NOMO-1 treated with dmso at 0.1 percent for 144 hours (cell line): ENCODE measurements around the gene RAP1A.
A peak's percentile ranks its signal among the peaks of the same experiment; 100 is the strongest.
"Not testable (repeated sequence)": the region's sequence is repeated elsewhere in the genome, so short reads cannot be mapped to it uniquely, and the experiment has no call there.

Source experiments
- DNase-seq: peaks from one replicate; lab custom pipeline; 2025; ENCODE audit not compliant: unreplicated experiment; lab: John Stamatoyannopoulos, UW

RAP1A gene

DNA sequence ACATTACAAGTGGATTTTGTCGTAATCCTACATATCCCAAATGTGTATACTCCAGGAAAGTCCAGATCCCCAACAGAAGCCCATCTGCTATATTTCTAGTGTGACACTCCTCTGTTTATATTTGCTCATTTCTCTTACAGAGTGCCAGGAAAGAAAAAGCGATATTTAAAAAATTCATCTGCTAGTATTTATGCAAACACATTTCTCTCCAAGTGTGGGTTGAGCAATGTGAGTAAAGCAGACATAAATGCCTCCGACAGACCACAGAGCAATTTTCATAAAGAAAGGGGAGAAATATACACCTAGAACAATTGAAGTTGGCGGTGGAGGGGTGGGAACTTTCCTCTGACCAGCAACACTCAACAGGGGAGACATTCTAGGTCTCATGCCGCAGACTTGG is 22.2 kb upstream of the RAP1A start:
- DNase-seq = no peak

GRCh38 chr1:111598544-111598943 is 21.0 kb upstream of the RAP1A start:
- DNase-seq = no peak

- no peak for DNase-seq
Observed at GRCh38 chr1:111599781-111600693, 19.6 kb upstream of the RAP1A start.

- no peak for DNase-seq
Observed at GRCh38 chr1:111600886-111601386, 18.7 kb upstream of the RAP1A start.

DNA sequence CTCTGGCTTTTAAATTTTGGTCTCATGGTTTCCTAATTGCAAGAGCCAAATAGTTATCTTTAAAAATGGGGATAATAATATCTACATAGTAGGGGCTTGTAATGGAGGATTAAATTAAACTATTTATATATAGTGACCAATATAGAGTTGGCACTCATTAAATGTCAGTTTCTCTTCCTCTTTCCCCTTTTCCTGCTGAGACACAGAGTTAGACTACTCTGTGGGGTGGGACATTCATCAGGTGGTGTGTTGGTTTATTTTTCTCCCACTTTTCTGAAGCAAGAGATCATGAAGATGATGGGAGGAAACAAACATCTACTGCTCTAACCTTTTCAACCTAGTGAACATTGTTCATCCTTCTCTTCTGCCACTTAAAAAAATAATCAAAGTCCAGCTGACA is 17.3 kb upstream of the RAP1A start:
- no peak for DNase-seq

DNA sequence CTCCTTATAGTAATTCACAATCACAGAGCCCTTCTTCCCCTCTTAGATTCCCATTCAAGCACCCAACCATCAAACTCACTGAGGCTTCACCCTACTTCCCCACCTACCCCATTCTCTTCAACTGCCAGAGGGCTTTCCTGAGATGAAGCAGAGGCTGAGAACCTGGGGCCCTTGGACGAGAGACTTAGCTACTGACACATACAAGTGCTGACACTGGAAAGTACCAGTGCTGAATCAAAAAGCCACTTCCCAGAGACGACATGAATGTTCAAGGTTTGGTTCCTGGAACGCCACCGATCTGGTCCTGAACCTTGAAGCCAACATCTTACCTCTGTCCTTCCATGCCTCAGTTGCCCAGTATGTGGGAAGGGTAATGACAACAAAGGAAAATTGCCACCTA is 16.6 kb upstream of the RAP1A start:
- no peak for DNase-seq

GRCh38 chr1:111603979-111604378 is 15.6 kb upstream of the RAP1A start:
- no peak for DNase-seq

DNA sequence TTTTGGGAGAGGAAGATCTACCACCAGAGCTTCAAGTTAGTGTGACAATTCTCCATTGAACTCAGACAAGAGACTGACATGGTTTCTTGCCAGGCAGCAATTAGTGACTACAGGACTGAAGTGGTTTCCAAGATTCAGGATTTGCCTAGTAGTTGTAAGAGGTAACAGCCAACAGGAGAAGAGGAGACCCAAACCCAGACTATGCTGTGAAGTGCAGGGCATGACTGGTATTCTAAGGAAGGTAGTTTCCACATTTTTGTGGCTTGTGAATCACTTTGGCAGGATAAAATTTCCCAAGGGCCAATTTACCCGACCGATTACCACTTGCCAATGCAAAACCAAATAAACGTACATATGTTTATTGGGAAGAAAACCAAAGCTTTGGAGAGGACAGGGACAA is 14.7 kb upstream of the RAP1A start:
- no peak for DNase-seq

DNA sequence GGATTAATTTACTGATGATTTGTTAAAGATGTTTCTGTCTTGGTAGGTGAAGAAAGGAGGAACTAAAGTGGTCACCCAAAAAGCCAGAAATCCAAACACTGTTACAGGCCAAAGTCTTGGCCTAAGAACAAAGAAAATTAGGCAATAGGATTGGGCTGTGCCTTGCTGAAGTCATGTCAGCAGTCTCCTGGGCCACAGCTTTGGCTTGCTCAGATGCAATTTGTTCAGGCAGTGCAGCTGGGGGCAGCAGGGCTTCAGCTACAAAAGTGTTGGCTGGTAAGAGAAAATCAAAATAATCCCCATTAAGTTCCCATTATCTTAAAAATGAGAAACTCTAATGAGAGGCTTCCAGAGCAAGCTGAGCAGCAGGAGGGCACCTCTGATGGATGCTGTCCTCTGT is 14.0 kb upstream of the RAP1A start:
- DNase-seq = peak; percentile 19

DNA sequence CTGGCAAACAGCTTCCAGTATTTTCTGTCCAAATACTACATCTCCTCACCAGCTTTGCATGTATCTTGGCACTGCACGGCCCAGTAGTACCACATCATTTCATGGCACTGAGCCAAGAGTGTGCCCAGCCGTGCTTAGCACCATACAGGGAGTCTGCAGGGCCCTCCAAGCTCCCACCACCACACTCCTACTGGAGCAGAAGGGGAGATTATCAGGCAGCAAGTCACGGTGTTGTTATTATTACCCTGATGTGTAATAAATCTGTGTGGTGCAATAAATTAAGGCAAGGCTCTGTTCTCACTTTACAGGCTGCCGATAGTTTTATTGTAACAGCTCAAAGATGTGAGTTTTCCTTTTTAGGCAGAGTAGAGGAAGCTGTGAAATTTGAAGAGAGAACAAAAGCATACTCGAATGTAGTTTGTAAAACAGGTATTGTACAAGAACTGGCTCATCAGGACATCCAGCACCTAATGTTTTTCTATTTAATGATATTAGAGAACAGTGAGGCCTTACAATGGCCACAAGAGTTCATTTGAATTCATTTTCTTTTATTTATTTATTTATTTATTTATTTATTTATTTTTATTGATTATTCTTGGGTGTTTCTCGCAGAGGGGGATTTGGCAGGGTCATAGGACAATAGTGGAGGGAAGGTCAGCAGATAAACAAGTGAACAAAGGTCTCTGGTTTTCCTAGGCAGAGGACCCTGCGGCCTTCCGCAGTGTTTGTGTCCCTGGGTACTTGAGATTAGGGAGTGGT is 13.0 kb upstream of the RAP1A start:
- not testable (repeated sequence) for DNase-seq

DNA sequence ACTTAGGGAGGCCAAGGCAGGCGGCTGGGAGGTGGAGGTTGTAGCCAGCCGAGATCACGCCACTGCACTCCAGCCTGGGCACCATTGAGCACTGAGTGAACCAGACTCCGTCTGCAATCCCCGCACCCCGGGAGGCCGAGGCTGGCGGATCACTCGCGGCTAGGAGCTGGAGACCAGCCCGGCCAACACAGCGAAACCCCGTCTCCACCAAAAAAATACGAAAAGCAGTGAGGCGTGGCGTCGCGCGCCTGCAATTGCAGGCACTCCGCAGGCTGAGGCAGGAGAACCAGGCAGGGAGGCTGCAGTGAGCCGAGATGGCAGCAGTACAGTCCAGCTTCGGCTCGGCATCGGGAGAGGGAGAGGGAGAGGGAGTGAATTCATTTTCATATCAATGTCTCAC is 11.1 kb upstream of the RAP1A start:
- DNase-seq = not testable (repeated sequence)

DNA sequence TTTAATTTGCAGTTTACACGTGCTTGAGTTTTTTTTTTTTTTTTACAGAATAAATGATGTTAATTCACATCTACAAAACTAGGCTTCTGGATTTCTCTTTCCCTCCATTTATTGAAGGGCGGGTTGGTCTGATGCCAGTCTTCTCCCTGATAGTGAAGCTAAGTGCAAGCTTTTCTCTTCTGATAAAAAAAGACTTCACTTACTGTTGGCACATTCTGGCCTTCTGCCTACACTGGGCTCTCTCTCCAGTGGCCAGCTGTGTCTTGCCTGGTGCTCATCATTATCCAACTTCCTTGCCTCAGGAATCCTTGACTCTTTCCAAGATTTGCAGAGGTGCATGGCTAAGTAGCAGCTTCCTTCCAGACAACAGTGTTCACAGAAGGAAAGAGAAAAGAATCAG is 7.6 kb upstream of the RAP1A start:
- no peak for DNase-seq

GRCh38 chr1:111615870-111616715 is 3.5 kb upstream of the RAP1A start:
- peak; percentile 59 for DNase-seq

DNA sequence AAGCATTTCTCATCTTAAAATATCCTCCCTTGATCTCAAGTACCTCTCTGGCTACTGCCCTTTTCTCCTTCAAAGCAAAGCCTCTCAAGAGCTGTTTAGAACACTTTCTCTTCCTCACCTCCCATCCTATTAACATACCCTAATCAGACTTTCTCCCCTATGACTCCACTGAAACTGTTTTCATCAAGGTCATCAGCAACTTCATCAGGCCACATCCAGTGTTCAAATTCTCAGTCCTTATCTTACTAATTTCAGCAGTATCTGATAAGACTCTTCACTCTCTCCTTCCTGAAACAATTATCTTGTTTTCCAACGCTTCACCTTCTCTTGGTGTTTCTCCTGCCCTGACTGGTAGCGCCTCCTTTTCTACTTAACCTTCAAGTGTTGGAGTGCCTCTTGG is 1.5 kb upstream of the RAP1A start:
- no peak for DNase-seq

GRCh38 chr1:111618961-111619634 is 491 bp upstream of the RAP1A start:
- DNase-seq = no peak

- peak; percentile 49 for DNase-seq
Observed at GRCh38 chr1:111620441-111620971, 917 bp downstream of the RAP1A start.

GRCh38 chr1:111621050-111621449 is 1.5 kb downstream of the RAP1A start:
- DNase-seq = no peak

- no peak for DNase-seq
Observed at GRCh38 chr1:111622166-111622565, 2.6 kb downstream of the RAP1A start.

DNA sequence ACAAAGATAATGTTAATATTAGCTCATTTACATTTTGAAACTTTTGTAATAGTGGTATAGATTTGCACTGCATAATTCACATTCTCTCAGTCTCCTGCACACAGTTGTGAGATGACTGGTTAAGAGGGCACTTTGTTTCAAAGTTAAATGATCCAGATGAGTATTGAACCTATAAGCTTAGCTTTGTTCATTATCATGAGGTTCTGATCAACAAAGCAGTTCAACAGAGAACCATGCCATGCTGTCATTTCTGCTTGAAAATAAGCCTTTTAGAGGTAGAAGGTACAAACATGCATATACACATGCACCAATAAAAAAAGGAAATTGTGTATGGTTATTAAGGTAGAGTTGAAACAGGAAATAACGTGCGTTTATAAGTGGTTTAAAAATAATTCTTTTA is 4.8 kb downstream of the RAP1A start:
- DNase-seq = no peak

- DNase-seq = no peak
Observed at GRCh38 chr1:111625276-111625675, 5.7 kb downstream of the RAP1A start.
